GM23338 (cell line): ENCODE data around the gene MTA2.

ENCODE experiments used
- CREB1 ChIP-seq: fragments of 250-450 bp; sonication (Bioruptor Pico); IDR thresholded peaks from 2 replicates; pipeline ENCODE4 v1.5.0; 2020; ENCODE audit warnings: low read depth, mild to moderate bottlenecking, moderate library complexity
- CTCF ChIP-seq, 2 experiments: fragments of 200-600 bp in 1 of 2; sonication (generic) in 1 of 2; conservative IDR thresholded peaks; 2 replicates each; pipeline versions ENCODE4 v1.5.1 to v1.6.1; 2016 to 2017; ENCODE audit warnings: antibody characterized with exemption in 2 of 2, low read depth in 2 of 2, mild to moderate bottlenecking in 2 of 2, moderate library complexity in 1 of 2
- ETS1 ChIP-seq: IDR thresholded peaks from 2 replicates; pipeline ENCODE4 v1.6.1; 2016; ENCODE audit warnings: antibody characterized with exemption
- EZH2 ChIP-seq: fragments of 200-600 bp; sonication (generic); IDR thresholded peaks from one replicate; pipeline ENCODE4 v1.8.0; 2017; ENCODE audit warnings: antibody characterized with exemption, mild to moderate bottlenecking, low read depth; ENCODE audit not compliant: unreplicated experiment
- EZH2phosphoT487 ChIP-seq: fragments of 200-600 bp; sonication (generic); IDR thresholded peaks from one replicate; pipeline ENCODE4 v1.8.1; 2018; ENCODE audit warnings: antibody characterized with exemption; ENCODE audit not compliant: unreplicated experiment
- POLR2AphosphoS5 ChIP-seq: IDR thresholded peaks from 2 replicates; pipeline ENCODE4 v1.6.1; 2016; ENCODE audit warnings: antibody characterized with exemption, low read depth
- REST ChIP-seq: IDR thresholded peaks from one replicate; pipeline ENCODE4 v1.6.1; 2018; ENCODE audit warnings: antibody characterized with exemption; ENCODE audit not compliant: unreplicated experiment
- ZNF462 ChIP-seq: fragments of 250-450 bp; sonication (Bioruptor Pico); IDR thresholded peaks from 2 replicates; pipeline ENCODE4 v1.5.0; 2020; ENCODE audit warnings: mild to moderate bottlenecking, moderate library complexity

- TF ChIP-seq CREB1 (no peak), CTCF (conservative IDR thresholded peaks at IDR 0.05; ENCODE audit: low read depth in 2 of 2) (no peak), EZH2 (peak; percentile 25), POLR2AphosphoS5 (no peak), ETS1 (no peak), ZNF462 (no peak), EZH2phosphoT487 (no peak), REST (no peak)
Observed at GRCh38 chr11:62543680-62544444, 57.8 kb downstream of the MTA2 start.
